Left cardiac atrium (tissue), 4 donors: Measurements from ENCODE around the gene WDR19. TPM values are rescaled to one million over a fixed set of nuclear protein-coding genes. Genes with fewer than 3 reads are reported as not detected.
"Not testable (repeated sequence)": the region's sequence is repeated elsewhere in the genome, so short reads cannot be mapped to it uniquely, and the experiment has no call there.

Source experiments
- ATAC-seq, 2 donors: fragments of 200-7000 bp; cut with Tn5 transposase; one replicate each; pipeline ENCODE4 v1.9.1; 2020; ENCODE audit warnings: mild to moderate bottlenecking in 2 of 2, moderate library complexity in 2 of 2
- DNase-seq: peaks from one replicate; pipeline ENCODE4 v3.0.0-alpha.2; 2020
- intact Hi-C, 2 donors: fragments of 100-400 bp; cut with DNase I; formaldehyde crosslinking; loops; one replicate each; pipeline versions ENCODE4 v1.14.1 to v1.15.1; 2022 to 2023
- total RNA-seq, 2 donors: library from RNA; stranded (reverse); fragmentation: NEBNext Ultra II Directional; extraction: Animal tissue kit (Norgen Biotek cat#: 25700); gene quantifications; one replicate each; pipeline ENCODE4 v1.2.1, GENCODE V29; 2021
- donor health status: DM: no; HTN: yes; CAD: no.
- donor health status: DM: no; HTN: yes; CAD: no; lungs with severe emphysema.
- donor health status: DM: yes; HTN: yes; CAD: no.
- donor health status: Dilated cardiomyopathy.

The WDR19 gene
- total RNA-seq, 2 donors from 2014 or later: 11.1 to 11.6 TPM

- DNase-seq: no peak
- ATAC-seq: no peak
- intact Hi-C loops: no loop called here
Measured at GRCh38 chr4:39230462-39230861, 48.1 kb downstream of the WDR19 start.

DNA sequence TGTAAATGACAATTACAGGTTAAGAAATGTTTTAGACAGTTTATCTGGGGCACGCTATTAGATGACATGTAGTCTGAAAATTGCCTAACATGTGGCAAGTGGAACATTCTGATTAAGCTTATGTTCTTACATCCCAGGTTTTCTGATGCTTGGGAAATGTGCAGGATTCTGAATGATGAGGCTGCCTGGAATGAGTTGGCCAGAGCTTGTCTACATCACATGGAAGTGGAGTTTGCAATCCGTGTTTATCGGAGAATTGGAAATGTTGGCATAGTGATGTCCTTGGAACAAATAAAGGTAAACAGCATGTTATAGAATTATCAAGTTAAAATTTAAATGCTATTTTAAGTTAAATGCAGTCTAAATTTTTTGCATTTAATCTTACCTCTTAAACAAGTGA lies 49.3 kb downstream of the WDR19 start:
- DNase-seq: no peak
- no peak for ATAC-seq
- intact Hi-C loops: no loop called here

DNA sequence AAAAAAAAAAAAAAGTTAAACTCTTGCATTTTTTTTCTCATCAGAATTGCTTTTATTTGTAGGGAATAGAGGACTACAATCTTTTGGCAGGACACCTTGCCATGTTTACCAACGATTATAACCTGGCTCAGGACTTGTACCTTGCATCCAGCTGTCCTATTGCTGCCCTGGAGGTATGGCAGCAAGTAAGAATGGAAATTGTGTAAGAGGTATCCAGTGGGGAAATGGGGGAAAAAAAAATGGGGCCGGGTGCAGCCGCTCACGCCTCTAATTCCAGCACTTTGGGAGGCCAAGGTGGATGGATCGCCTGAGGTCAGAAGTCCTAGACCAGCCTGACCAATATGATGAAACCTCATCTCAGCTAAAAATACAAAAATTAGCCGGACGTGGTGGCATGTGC lies 49.8 kb downstream of the WDR19 start:
- ATAC-seq: no peak
- intact Hi-C loops: no loop called here

GRCh38 chr4:39233114-39233513 lies 50.8 kb downstream of the WDR19 start:
- DNase-seq: no peak
- intact Hi-C loops: no loop called here
- ATAC-seq: no peak

More for the DNA sequence above, 49.8 kb downstream of the WDR19 start:
- DNase-seq: no peak

DNA sequence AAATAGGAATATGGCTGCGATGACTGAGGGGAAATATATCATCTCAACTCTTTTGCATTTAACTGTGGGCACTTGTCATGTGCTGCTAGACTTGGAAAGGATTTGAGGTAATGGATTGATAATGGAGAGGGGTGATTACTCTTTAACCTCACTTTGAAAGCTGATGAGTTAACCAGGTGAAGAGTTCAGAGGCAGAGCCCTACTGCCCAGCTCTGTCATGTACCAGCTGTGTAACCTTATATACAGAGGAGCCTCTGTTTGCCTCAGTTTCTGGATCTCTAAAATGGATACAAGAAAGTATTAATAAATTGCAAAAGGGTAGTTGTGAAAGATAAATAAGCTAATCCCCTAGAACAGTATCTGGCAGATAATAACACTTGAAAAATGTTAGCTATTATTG lies 51.5 kb downstream of the WDR19 start:
- DNase-seq (no peak), ATAC-seq (no peak)
- intact Hi-C loops: no loop called here

GRCh38 chr4:39235021-39235420 lies 52.7 kb downstream of the WDR19 start:
- no peak for ATAC-seq
- no peak for DNase-seq
- intact Hi-C loops: no loop called here

GRCh38 chr4:39235696-39236095 lies 53.4 kb downstream of the WDR19 start:
- intact Hi-C loops: no loop called here
- no peak for DNase-seq
- no peak for ATAC-seq

DNA sequence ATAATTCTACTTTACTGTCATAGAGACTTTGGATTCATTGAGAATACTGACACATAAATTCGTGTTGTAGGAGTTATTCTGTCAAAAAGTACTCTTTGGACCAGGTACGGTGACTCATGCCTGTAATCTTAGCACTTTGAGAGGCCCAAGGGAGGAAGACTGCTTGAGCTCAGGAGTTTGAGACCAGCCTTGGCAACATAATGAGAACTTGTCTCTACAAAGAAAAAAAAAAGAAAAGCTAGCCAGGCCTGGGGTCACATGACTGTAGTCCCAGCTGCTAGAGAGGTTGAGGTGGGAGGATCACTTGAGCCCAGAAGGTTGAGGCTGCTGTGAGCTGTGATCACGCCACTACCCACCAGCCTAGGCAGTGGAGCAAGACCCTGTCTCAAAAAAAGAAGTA lies 54.9 kb downstream of the WDR19 start:
- intact Hi-C loops: no loop called here
- ATAC-seq: no peak
- no peak for DNase-seq

GRCh38 chr4:39243462-39243861 lies 61.1 kb downstream of the WDR19 start:
- DNase-seq (no peak), ATAC-seq (no peak)
- intact Hi-C loops: no loop called here

GRCh38 chr4:39255266-39255665 lies 72.9 kb downstream of the WDR19 start:
- intact Hi-C loops: no loop called here

DNA sequence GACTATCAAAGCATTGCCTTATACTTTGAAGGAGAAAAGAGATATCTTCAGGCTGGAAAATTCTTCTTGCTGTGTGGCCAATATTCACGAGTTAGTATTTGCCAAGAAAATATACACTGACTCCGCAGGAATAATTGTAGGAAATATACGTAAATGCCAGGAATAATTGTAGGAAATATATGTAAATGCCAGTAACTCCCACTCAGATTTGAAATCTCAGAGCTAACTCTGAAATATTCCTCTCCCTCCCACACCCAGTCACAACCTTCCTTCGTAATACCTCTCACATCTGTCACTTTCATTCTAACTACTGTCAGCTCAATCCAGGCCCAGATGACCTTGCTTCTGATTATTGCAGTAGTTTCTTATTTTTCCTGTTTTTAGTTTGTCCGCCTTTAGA lies 73.5 kb downstream of the WDR19 start:
- no peak for ATAC-seq
- intact Hi-C loops: no loop called here
- DNase-seq: no peak

More at GRCh38 chr4:39255266-39255665, 72.9 kb downstream of the WDR19 start:
- no peak for DNase-seq
- no peak for ATAC-seq

GRCh38 chr4:39256436-39256835 lies 74.1 kb downstream of the WDR19 start:
- ATAC-seq (no peak), DNase-seq (no peak)
- intact Hi-C loops: no loop called here

DNA sequence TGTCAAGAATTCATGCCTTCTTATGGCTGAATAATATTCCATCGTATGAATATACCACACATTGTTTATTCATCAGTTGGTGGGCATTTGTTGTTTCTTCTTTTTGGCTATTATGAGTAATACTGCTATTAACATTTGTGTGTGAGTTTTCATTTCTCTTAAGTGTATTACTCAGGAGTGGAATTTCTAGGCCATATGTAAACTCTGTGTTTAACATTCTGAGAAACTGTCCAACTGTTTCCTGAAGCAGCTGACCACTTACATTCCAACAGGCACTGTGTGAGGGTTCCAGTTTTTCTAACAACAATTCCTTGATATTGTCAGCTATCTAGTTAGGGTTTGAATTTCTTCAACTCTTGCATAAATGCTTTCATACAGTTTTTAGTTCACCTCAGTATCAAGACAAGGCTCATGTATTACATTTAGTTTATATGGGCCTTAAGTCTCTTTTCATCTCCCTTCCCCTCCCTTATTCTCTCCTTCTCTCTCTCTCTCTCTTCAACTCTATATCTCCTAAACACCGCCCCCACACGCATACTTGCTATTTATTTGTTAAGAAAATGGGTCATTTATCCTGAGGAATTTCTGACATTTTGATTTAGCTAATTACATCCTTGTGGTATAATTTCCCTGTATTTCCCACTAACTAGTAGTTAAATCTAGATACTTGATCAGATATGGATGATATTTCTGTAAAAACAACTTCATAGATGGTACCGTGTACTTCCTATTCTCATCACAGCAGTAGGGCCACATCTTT lies 77.4 kb downstream of the WDR19 start:
- intact Hi-C loops: no loop called here
- ATAC-seq (no peak), DNase-seq (no peak)

DNA sequence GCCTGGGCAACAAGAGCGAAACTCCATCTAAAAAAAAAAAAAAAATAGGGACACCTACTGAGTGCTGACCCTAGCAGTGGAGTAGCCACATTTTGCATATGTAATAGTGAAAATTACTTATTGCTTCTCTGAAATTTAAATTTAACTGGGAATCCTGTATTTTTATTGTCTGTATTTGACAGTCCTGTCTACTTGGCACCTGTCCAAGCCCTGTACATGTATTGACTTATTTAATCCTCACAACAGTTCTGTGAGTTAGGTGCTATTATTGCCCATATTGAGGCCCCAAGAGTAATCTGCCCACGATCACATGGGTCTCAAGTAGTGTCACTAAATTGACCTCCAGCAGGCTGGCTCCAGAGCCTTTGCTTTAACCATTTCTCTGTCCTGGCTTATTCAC lies 81.6 kb downstream of the WDR19 start:
- intact Hi-C loops: no loop called here
- no peak for ATAC-seq
- no peak for DNase-seq

DNA sequence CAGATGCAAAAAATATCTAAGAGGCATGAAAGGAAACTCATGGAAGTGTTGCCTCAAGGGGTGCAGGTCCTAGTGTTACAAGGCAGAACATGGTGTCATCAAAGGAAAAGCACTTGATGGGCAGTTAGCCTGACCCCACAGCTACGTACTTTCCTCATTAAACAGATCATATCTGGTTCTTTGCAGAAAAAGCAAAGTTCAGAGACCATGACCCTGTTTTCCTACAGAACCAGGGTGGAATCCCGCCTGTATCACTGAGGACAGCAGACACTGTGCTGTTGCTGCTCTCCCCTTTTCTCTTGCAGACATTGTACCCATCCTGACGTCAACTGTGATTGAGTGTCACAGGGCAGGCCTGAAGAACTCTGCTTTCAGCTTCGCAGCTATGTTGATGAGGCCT lies 92.2 kb downstream of the WDR19 start:
- no peak for DNase-seq
- no peak for ATAC-seq
- intact Hi-C loops: no loop called here

DNA sequence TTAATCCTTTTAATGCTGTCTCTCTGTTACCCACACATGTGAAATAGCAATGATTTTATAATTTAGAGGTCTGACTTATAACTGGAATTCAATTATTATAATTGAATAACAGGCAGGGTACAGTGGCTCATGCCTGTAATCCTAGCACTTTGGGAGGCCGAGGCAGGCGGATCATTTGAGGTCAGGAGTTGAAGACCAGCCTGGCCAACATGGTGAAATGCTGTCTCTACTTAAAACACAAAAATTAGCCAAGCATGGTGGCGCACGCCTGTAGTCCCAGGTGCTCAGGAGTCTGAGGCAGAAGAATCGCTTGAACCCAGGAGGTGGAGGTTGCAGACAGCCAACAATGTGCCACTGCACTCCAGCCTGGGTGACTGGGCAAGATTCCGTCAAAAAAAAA lies 95.3 kb downstream of the WDR19 start:
- ATAC-seq, intact Hi-C loops, DNase-seq: not testable (repeated sequence)

DNA sequence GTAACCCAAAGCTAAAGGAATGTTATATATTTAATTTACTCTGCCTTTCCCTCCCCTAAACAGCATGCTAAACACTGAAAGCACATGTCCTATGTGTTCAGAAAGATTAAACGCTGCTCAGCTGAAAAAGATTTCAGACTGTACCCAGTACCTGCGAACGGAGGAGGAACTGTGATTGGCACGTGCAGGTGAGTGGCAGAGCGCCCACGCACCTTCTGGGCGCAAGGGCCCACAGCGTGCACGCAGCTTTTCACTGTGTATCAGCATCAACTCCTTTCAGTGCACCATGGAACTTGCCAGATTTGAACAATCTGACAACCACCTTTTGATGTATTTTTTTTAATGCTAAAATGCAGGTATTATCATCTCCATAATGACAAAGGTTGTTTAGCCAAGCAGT lies 96.1 kb downstream of the WDR19 start:
- ATAC-seq: no peak
- intact Hi-C loops: no loop called here
- DNase-seq: no peak

DNA sequence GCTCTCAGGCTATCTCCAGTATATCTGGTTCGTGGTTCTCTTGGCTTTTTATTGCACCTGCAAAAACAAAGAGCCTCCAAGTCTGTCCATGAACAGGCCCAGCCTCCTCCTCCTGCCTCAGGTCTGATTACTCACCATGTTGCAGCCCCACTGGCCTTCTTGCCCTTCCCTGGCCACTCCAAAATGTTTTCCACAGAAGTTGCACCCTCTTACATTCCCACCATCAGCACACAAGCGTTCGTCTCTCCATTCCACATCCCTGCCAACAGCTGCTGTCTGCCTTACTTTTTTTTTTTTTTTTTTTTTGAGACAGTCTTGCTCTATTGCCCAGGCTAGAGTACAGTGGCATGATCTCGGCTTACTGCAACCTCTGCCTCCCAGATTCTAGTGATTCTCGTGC lies 97.1 kb downstream of the WDR19 start:
- ATAC-seq: no peak

DNA sequence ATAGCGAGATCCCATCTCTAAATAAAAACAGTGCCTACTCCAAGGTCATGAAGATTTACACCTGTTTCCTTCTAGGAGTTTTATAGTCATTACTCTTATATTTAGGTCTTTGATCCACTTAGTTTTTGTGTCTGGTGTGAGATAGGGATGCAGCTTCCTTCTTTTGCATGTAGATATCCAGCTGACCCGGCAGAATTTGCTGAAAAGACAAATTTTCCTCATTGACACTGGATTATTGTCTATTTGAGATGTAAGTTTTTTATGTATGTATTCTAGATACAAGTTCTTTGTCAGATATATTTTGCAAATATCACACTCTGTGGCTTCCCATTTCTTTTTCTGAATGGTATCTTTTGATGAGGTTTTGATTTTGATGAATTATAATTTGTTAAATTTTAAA lies 98.4 kb downstream of the WDR19 start:
- no peak for ATAC-seq
- DNase-seq: no peak
- intact Hi-C loops: no loop called here

More for the DNA sequence above, 97.1 kb downstream of the WDR19 start:
- intact Hi-C loops: no loop called here
- DNase-seq: no peak

GRCh38 chr4:39285111-39285795 lies 102.9 kb downstream of the WDR19 start:
- no peak for ATAC-seq
- intact Hi-C loops: no loop called here
- no peak for DNase-seq

GRCh38 chr4:39285853-39286252 lies 103.5 kb downstream of the WDR19 start:
- ATAC-seq (no peak), DNase-seq (no peak)
- intact Hi-C loops: no loop called here
